Measurements from ENCODE around the gene FAM240A.

The FAM240A gene

GRCh38 chr3:46664188-46664970, 52.1 kb downstream of the FAM240A start:
- DNase-seq: no peak

GRCh38 chr3:46664971-46665762, 52.8 kb downstream of the FAM240A start:
- DNase-seq: no peak

- DNase-seq: no peak
Measured at GRCh38 chr3:46665763-46666452, 53.6 kb downstream of the FAM240A start.

GRCh38 chr3:46666453-46666845, 54.1 kb downstream of the FAM240A start:
- DNase-seq: no peak

GRCh38 chr3:46667061-46667621, 54.8 kb downstream of the FAM240A start:
- no peak for DNase-seq

- DNase-seq: no peak
Measured at GRCh38 chr3:46667657-46668056, 55.3 kb downstream of the FAM240A start.

GRCh38 chr3:46668116-46668515, 55.8 kb downstream of the FAM240A start:
- no peak for DNase-seq

- no peak for DNase-seq
Measured at GRCh38 chr3:46668591-46668990, 56.3 kb downstream of the FAM240A start.

GRCh38 chr3:46669191-46669999, 57.1 kb downstream of the FAM240A start:
- DNase-seq: no peak

- DNase-seq: no peak
Measured at GRCh38 chr3:46670000-46670890, 57.9 kb downstream of the FAM240A start.

GRCh38 chr3:46670891-46671427, 58.6 kb downstream of the FAM240A start:
- DNase-seq: no peak

- no peak for DNase-seq
Measured at GRCh38 chr3:46671541-46672348, 59.4 kb downstream of the FAM240A start.

- DNase-seq: no peak
Measured at GRCh38 chr3:46672349-46672695, 60.0 kb downstream of the FAM240A start.

GRCh38 chr3:46673151-46674030, 61.1 kb downstream of the FAM240A start:
- DNase-seq: no peak

- DNase-seq: no peak
Measured at GRCh38 chr3:46674031-46674845, 61.9 kb downstream of the FAM240A start.

- DNase-seq: no peak
Measured at GRCh38 chr3:46675426-46675825, 63.1 kb downstream of the FAM240A start.
